ENCODE data around the gene C20orf202.
A peak's percentile ranks its signal among the peaks of the same experiment; 100 is the strongest.

Gene C20orf202

GRCh38 chr20:1185316-1185741, 17.9 kb upstream of the C20orf202 start:
- peak; percentile 26 for DNase-seq (ENCODE audit: low spot score)
- Histone ChIP-seq H3K4ac (ENCODE audit: low read length) (no peak overlapping the region), H2BK12ac (ENCODE audit: low read length) (no peak overlapping the region), H2BK5ac (ENCODE audit: low read length) (no peak overlapping the region), H4K91ac (ENCODE audit: low read depth, low read length, poor library complexity) (no peak overlapping the region), H4K8ac (ENCODE audit: low read depth, low read length) (no peak overlapping the region), H2AFZ (ENCODE audit: low read length) (peak overlapping the region; percentile 90), H3K9me3 (replicated peaks in 1 of 2; ENCODE audit: control insufficient read depth in 2 of 2, insufficient read depth in 1 of 2, low read depth in 1 of 2, low read length in 2 of 2) (peaks cover 0 to 3% of the 10 kb centered on the region in 2 donors), H3K27ac (replicated peaks; ENCODE audit: low read length) (no peak overlapping the region), H2BK120ac (ENCODE audit: low read depth, low read length) (no peak overlapping the region), H3K4me3 (ENCODE audit: low read length in 2 of 2) (peak overlapping the region; percentile 54 to 86), H3K18ac (ENCODE audit: low read length) (peak overlapping the region; percentile 91), H3K4me2 (ENCODE audit: insufficient read depth, low read length, poor library complexity, severe bottlenecking) (peak overlapping the region; percentile 98), H3K14ac (ENCODE audit: low read length) (no peak overlapping the region), H2BK15ac (ENCODE audit: low read length) (no peak overlapping the region), H3K36me3 (replicated peaks in 1 of 2; ENCODE audit: control insufficient read depth in 2 of 2, insufficient read depth in 2 of 2, low read length in 2 of 2) (peaks cover 3 to 8% of the 10 kb centered on the region in 2 donors), H3K79me1 (ENCODE audit: low read depth, low read length) (no peaks in the 10 kb centered on the region), H2AK5ac (ENCODE audit: low read depth, low read length) (no peak overlapping the region), H3K23ac (ENCODE audit: low read depth, low read length, poor library complexity) (peak overlapping the region; percentile 93), H3K9ac (ENCODE audit: low read depth, low read length, poor library complexity) (peak overlapping the region; percentile 85), H3K4me1 (ENCODE audit: control insufficient read depth in 2 of 2, insufficient read depth in 1 of 2, low read depth in 1 of 2, low read length in 2 of 2) (peaks cover 4 to 15% of the 10 kb centered on the region in 2 donors), H3K27me3 (ENCODE audit: control insufficient read depth in 3 of 3, insufficient read depth in 3 of 3, low read depth in 1 of 3, low read length in 3 of 3) (peaks cover 0 to 21% (median 7%) of the 10 kb centered on the region in 3 experiments)
- WGBS, 2 donors (ENCODE audit: extremely low coverage in 2 of 2, insufficient read length in 2 of 2, insufficient replicate concordance in 1 of 2): no CpG with 5 or more reads among the region's 54 CpGs

GRCh38 chr20:1185790-1186334, 17.4 kb upstream of the C20orf202 start:
- peak overlapping the region; percentile 25 for H3K23ac ChIP-seq (ENCODE audit: low read depth, low read length, poor library complexity)
- H3K4me2 ChIP-seq (ENCODE audit: insufficient read depth, low read length, poor library complexity, severe bottlenecking): peak overlapping the region; percentile 98
- H3K27me3 ChIP-seq (ENCODE audit: control insufficient read depth in 3 of 3, insufficient read depth in 3 of 3, low read depth in 1 of 3, low read length in 3 of 3): peaks cover 0 to 21% (median 7%) of the 10 kb centered on the region in 3 experiments
- no peak overlapping the region for H2BK5ac ChIP-seq (ENCODE audit: low read length)
- H3K9ac ChIP-seq (ENCODE audit: low read depth, low read length, poor library complexity): no peak overlapping the region
- H3K4me3 ChIP-seq (ENCODE audit: low read length in 2 of 2): peak overlapping the region in 1 of 2 donors; percentile 54
- H3K14ac ChIP-seq (ENCODE audit: low read length): no peak overlapping the region
- peak; percentile 57 for DNase-seq (ENCODE audit: low spot score)
- WGBS, 2 donors (ENCODE audit: extremely low coverage in 2 of 2, insufficient read length in 2 of 2, insufficient replicate concordance in 1 of 2): no CpG with 5 or more reads among the region's 20 CpGs
- no peak overlapping the region for H2BK12ac ChIP-seq (ENCODE audit: low read length)
- H3K9me3 ChIP-seq (replicated peaks in 1 of 2; ENCODE audit: control insufficient read depth in 2 of 2, insufficient read depth in 1 of 2, low read depth in 1 of 2, low read length in 2 of 2): peaks cover 0 to 3% of the 10 kb centered on the region in 2 donors
- H3K4me1 ChIP-seq (ENCODE audit: control insufficient read depth in 2 of 2, insufficient read depth in 1 of 2, low read depth in 1 of 2, low read length in 2 of 2): peaks cover 4 to 15% of the 10 kb centered on the region in 2 donors
- H2AK5ac ChIP-seq (ENCODE audit: low read depth, low read length): peak overlapping the region; percentile 2
- no peak overlapping the region for H3K18ac ChIP-seq (ENCODE audit: low read length)
- H2BK15ac ChIP-seq (ENCODE audit: low read length): no peak overlapping the region
- no peaks in the 10 kb centered on the region for H3K79me1 ChIP-seq (ENCODE audit: low read depth, low read length)
- H4K91ac ChIP-seq (ENCODE audit: low read depth, low read length, poor library complexity): no peak overlapping the region
- H4K8ac ChIP-seq (ENCODE audit: low read depth, low read length): no peak overlapping the region
- no peak overlapping the region for H3K27ac ChIP-seq (replicated peaks; ENCODE audit: low read length)
- H2AFZ ChIP-seq (ENCODE audit: low read length): peak overlapping the region; percentile 90
- H2BK120ac ChIP-seq (ENCODE audit: low read depth, low read length): no peak overlapping the region
- H3K36me3 ChIP-seq (replicated peaks in 1 of 2; ENCODE audit: control insufficient read depth in 2 of 2, insufficient read depth in 2 of 2, low read length in 2 of 2): peaks cover 3 to 5% of the 10 kb centered on the region in 2 donors
- H3K4ac ChIP-seq (ENCODE audit: low read length): no peak overlapping the region

GRCh38 chr20:1186367-1186991, 16.8 kb upstream of the C20orf202 start:
- no peak overlapping the region for H2BK12ac ChIP-seq (ENCODE audit: low read length)
- H3K9ac ChIP-seq (ENCODE audit: low read depth, low read length, poor library complexity): no peak overlapping the region
- no CpG with 5 or more reads among the region's 13 CpGs for whole genome bisulfite sequencing, 2 donors (ENCODE audit: extremely low coverage in 2 of 2, insufficient read length in 2 of 2, insufficient replicate concordance in 1 of 2)
- H3K4me1 ChIP-seq (ENCODE audit: control insufficient read depth in 2 of 2, insufficient read depth in 1 of 2, low read depth in 1 of 2, low read length in 2 of 2): peaks cover 4 to 15% of the 10 kb centered on the region in 2 donors
- H3K18ac ChIP-seq (ENCODE audit: low read length): peak overlapping the region; percentile 32
- no peak for DNase-seq (ENCODE audit: low spot score)
- no peak overlapping the region for H2BK120ac ChIP-seq (ENCODE audit: low read depth, low read length)
- peaks cover 0 to 21% (median 7%) of the 10 kb centered on the region in 3 experiments for H3K27me3 ChIP-seq (ENCODE audit: control insufficient read depth in 3 of 3, insufficient read depth in 3 of 3, low read depth in 1 of 3, low read length in 3 of 3)
- H3K4ac ChIP-seq (ENCODE audit: low read length): no peak overlapping the region
- H3K9me3 ChIP-seq (replicated peaks in 1 of 2; ENCODE audit: control insufficient read depth in 2 of 2, insufficient read depth in 1 of 2, low read depth in 1 of 2, low read length in 2 of 2): peaks cover 0 to 3% of the 10 kb centered on the region in 2 donors
- peak overlapping the region; percentile 90 for H2AFZ ChIP-seq (ENCODE audit: low read length)
- H3K4me2 ChIP-seq (ENCODE audit: insufficient read depth, low read length, poor library complexity, severe bottlenecking): no peak overlapping the region
- no peak overlapping the region for H3K23ac ChIP-seq (ENCODE audit: low read depth, low read length, poor library complexity)
- H3K27ac ChIP-seq (replicated peaks; ENCODE audit: low read length): no peak overlapping the region
- peak overlapping the region; percentile 21 for H2AK5ac ChIP-seq (ENCODE audit: low read depth, low read length)
- H2BK5ac ChIP-seq (ENCODE audit: low read length): no peak overlapping the region
- no peak overlapping the region for H2BK15ac ChIP-seq (ENCODE audit: low read length)
- H3K79me1 ChIP-seq (ENCODE audit: low read depth, low read length): no peaks in the 10 kb centered on the region
- peaks cover 0 to 3% of the 10 kb centered on the region in 2 donors for H3K36me3 ChIP-seq (replicated peaks in 1 of 2; ENCODE audit: control insufficient read depth in 2 of 2, insufficient read depth in 2 of 2, low read length in 2 of 2)
- no peak overlapping the region for H4K91ac ChIP-seq (ENCODE audit: low read depth, low read length, poor library complexity)
- no peak overlapping the region for H3K4me3 ChIP-seq (ENCODE audit: low read length in 2 of 2)
- no peak overlapping the region for H4K8ac ChIP-seq (ENCODE audit: low read depth, low read length)
- no peak overlapping the region for H3K14ac ChIP-seq (ENCODE audit: low read length)

DNA sequence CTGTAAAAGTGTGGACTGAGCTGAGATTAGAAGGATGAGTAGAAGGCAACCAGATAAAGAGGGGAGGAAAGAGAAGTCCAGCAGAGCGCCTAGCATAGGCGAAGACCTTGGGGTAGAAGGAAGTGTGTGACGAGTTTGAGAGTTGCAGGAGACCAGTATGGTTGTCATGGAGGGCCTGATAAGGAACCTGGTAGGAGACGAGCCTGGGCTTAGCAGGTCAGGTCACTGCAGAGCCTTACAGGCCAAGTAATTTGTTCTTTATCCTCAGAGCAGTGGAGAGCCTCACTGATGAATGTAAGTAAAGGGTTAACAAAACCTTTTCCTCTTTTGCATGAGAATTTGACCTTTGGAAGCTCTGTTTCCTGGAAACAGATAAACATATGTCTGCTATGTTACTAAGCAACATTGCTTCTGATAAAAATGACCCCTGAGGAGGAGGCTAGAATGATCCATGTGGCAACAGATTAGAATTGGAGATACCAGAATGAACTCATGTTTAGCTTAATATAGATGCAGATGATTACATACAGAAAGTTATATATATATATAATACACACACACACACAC, 15.6 kb upstream of the C20orf202 start:
- no peak overlapping the region for H2BK15ac ChIP-seq (ENCODE audit: low read length)
- no CpG with 5 or more reads among the region's 4 CpGs for WGBS, 2 donors (ENCODE audit: extremely low coverage in 2 of 2, insufficient read length in 2 of 2, insufficient replicate concordance in 1 of 2)
- H3K4me2 ChIP-seq (ENCODE audit: insufficient read depth, low read length, poor library complexity, severe bottlenecking): no peak overlapping the region
- H3K4me1 ChIP-seq (ENCODE audit: control insufficient read depth in 2 of 2, insufficient read depth in 1 of 2, low read depth in 1 of 2, low read length in 2 of 2): peaks cover 4 to 15% of the 10 kb centered on the region in 2 donors
- peaks cover 0 to 3% of the 10 kb centered on the region in 2 donors for H3K9me3 ChIP-seq (replicated peaks in 1 of 2; ENCODE audit: control insufficient read depth in 2 of 2, insufficient read depth in 1 of 2, low read depth in 1 of 2, low read length in 2 of 2)
- H2BK5ac ChIP-seq (ENCODE audit: low read length): no peak overlapping the region
- DNase-seq (ENCODE audit: low spot score): no peak
- H3K9ac ChIP-seq (ENCODE audit: low read depth, low read length, poor library complexity): no peak overlapping the region
- no peak overlapping the region for H4K8ac ChIP-seq (ENCODE audit: low read depth, low read length)
- no peak overlapping the region for H2AK5ac ChIP-seq (ENCODE audit: low read depth, low read length)
- H3K4me3 ChIP-seq (ENCODE audit: low read length in 2 of 2): no peak overlapping the region
- H3K27me3 ChIP-seq (ENCODE audit: control insufficient read depth in 3 of 3, insufficient read depth in 3 of 3, low read depth in 1 of 3, low read length in 3 of 3): peaks cover 0 to 21% (median 7%) of the 10 kb centered on the region in 3 experiments
- no peak overlapping the region for H4K91ac ChIP-seq (ENCODE audit: low read depth, low read length, poor library complexity)
- H2BK120ac ChIP-seq (ENCODE audit: low read depth, low read length): no peak overlapping the region
- H2BK12ac ChIP-seq (ENCODE audit: low read length): no peak overlapping the region
- no peaks in the 10 kb centered on the region for H3K79me1 ChIP-seq (ENCODE audit: low read depth, low read length)
- H3K14ac ChIP-seq (ENCODE audit: low read length): no peak overlapping the region
- H2AFZ ChIP-seq (ENCODE audit: low read length): no peak overlapping the region
- H3K36me3 ChIP-seq (replicated peaks in 1 of 2; ENCODE audit: control insufficient read depth in 2 of 2, insufficient read depth in 2 of 2, low read length in 2 of 2): peaks cover 0 to 3% of the 10 kb centered on the region in 2 donors
- no peak overlapping the region for H3K23ac ChIP-seq (ENCODE audit: low read depth, low read length, poor library complexity)
- H3K27ac ChIP-seq (replicated peaks; ENCODE audit: low read length): no peak overlapping the region
- no peak overlapping the region for H3K18ac ChIP-seq (ENCODE audit: low read length)
- H3K4ac ChIP-seq (ENCODE audit: low read length): no peak overlapping the region

Data from neuronal stem cell (in vitro differentiated cells).